Fibroblast of skin of left quadriceps (primary cell): ENCODE data around the gene KRTAP5-10.
"Not testable (repeated sequence)": the region's sequence is repeated elsewhere in the genome, so short reads cannot be mapped to it uniquely, and the experiment has no call there.

Source experiments
- DNase-seq, 2 experiments: peaks; one replicate each; pipeline ENCODE4 v3.0.0-alpha.2; 2013; ENCODE audit warnings: low read depth in 2 of 2

Gene KRTAP5-10

GRCh38 chr11:71572811-71573210, 7.4 kb downstream of the KRTAP5-10 start:
- no peak for DNase-seq

- no peak for DNase-seq
Observed at GRCh38 chr11:71574418-71574817, 9.1 kb downstream of the KRTAP5-10 start.

- no peak for DNase-seq
Observed at GRCh38 chr11:71575723-71576424, 10.5 kb downstream of the KRTAP5-10 start.

GRCh38 chr11:71576688-71577465, 11.5 kb downstream of the KRTAP5-10 start:
- not testable (repeated sequence) for DNase-seq

- no peak for DNase-seq
Observed at GRCh38 chr11:71577469-71578004, 12.2 kb downstream of the KRTAP5-10 start.

- DNase-seq = not testable (repeated sequence)
Observed at GRCh38 chr11:71579513-71579912, 14.2 kb downstream of the KRTAP5-10 start.

- DNase-seq = peak; percentile 31 to 44
Observed at GRCh38 chr11:71580057-71581003, 15.0 kb downstream of the KRTAP5-10 start.

GRCh38 chr11:71581826-71582225, 16.5 kb downstream of the KRTAP5-10 start:
- no peak for DNase-seq

GRCh38 chr11:71582309-71582895, 17.0 kb downstream of the KRTAP5-10 start, which contains the start of gene KRTAP5-11:
KRTAP5-11 (minus strand) TSS chr11:71582875; CDS start chr11:71582837, 38 bp downstream.
- no peak for DNase-seq

GRCh38 chr11:71582969-71583368, 17.6 kb downstream of the KRTAP5-10 start:
- DNase-seq = not testable (repeated sequence)

GRCh38 chr11:71585673-71586072, 20.3 kb downstream of the KRTAP5-10 start:
- not testable (repeated sequence) for DNase-seq

GRCh38 chr11:71588314-71588713, 23.0 kb downstream of the KRTAP5-10 start:
- DNase-seq = not testable (repeated sequence)

GRCh38 chr11:71588822-71589545, 23.6 kb downstream of the KRTAP5-10 start:
- DNase-seq = not testable (repeated sequence)

- DNase-seq = not testable (repeated sequence)
Observed at GRCh38 chr11:71589546-71589920, 24.2 kb downstream of the KRTAP5-10 start.

GRCh38 chr11:71603221-71603620, 37.9 kb downstream of the KRTAP5-10 start:
- DNase-seq = not testable (repeated sequence)

GRCh38 chr11:71604798-71605488, 39.6 kb downstream of the KRTAP5-10 start:
- not testable (repeated sequence) for DNase-seq

- not testable (repeated sequence) for DNase-seq
Observed at GRCh38 chr11:71606853-71607519, 41.6 kb downstream of the KRTAP5-10 start.

- not testable (repeated sequence) for DNase-seq
Observed at GRCh38 chr11:71607520-71608216, 42.3 kb downstream of the KRTAP5-10 start.
